CD4-positive, alpha-beta memory T cell (primary cell): ENCODE data around the gene CX3CL1. TPM values are rescaled to one million over a fixed set of nuclear protein-coding genes. Genes with fewer than 3 reads are reported as not detected.
"Not testable (repeated sequence)": the region's sequence is repeated elsewhere in the genome, so short reads cannot be mapped to it uniquely, and the experiment has no call there.

Source experiments
- CTCF ChIA-PET: fragments of 350-600 bp; sonication (Branson Sonifier 250); formaldehyde crosslinking; loops from one replicate; lab custom pipeline; 2021; ENCODE audit warnings: inconsistent platforms; ENCODE audit not compliant: partially characterized antibody; lab: Charles Lee
- POLR2A ChIA-PET: fragments of 350-600 bp; sonication (Branson Sonifier 250); formaldehyde crosslinking; loops from one replicate; lab custom pipeline; 2021; ENCODE audit not compliant: partially characterized antibody; lab: Charles Lee
- DNase-seq, 5 donors: peaks; one replicate each; pipeline versions ENCODE4 v3.0.0 to v3.0.0-alpha.2; 2020 to 2022; ENCODE audit warnings: mixed read lengths in 1 of 5
- H3K27ac ChIP-seq: one replicate; pipeline ENCODE4 v1.7.0; 2013; ENCODE audit warnings: low read depth, low read length
- H3K27me3 ChIP-seq: 2 replicates; pipeline ENCODE4 v1.7.0; 2013; ENCODE audit warnings: mild to moderate bottlenecking, low read length, moderate library complexity; ENCODE audit not compliant: insufficient read depth
- H3K36me3 ChIP-seq: 2 replicates; pipeline ENCODE4 v1.7.0; 2013; ENCODE audit warnings: mild to moderate bottlenecking, low read length, moderate library complexity; ENCODE audit not compliant: insufficient read depth
- H3K4me1 ChIP-seq: 2 replicates; pipeline ENCODE4 v1.7.0; 2013; ENCODE audit warnings: mild to moderate bottlenecking, low read length, moderate library complexity; ENCODE audit not compliant: insufficient read depth
- H3K4me3 ChIP-seq, 2 donors: one replicate each; pipeline ENCODE4 v1.7.0; 2013; ENCODE audit warnings: low read length in 2 of 2, mild to moderate bottlenecking in 1 of 2
- H3K9me3 ChIP-seq, 2 donors: one replicate each; pipeline ENCODE4 v1.7.0; 2013; ENCODE audit warnings: low read length in 2 of 2, control low read depth in 1 of 2; ENCODE audit not compliant: control insufficient read depth in 1 of 2
- H3K27ac Mint-ChIP-seq, 7 donors: one replicate each; pipeline ENCODE4 v1.8.0; 2020 to 2021; ENCODE audit warnings: mixed read lengths in 7 of 7, mild to moderate bottlenecking in 6 of 7, inconsistent platforms in 3 of 7, moderate library complexity in 3 of 7
- H3K27me3 Mint-ChIP-seq, 2 donors: one replicate each; pipeline ENCODE4 v1.8.0; 2020 to 2021; ENCODE audit warnings: mixed read lengths in 2 of 2
- H3K36me3 Mint-ChIP-seq, 2 donors: one replicate each; pipeline ENCODE4 v1.8.0; 2020 to 2021; ENCODE audit warnings: mixed read lengths in 2 of 2, inconsistent platforms in 1 of 2, mild to moderate bottlenecking in 1 of 2
- H3K4me1 Mint-ChIP-seq, 4 donors: one replicate each; pipeline ENCODE4 v1.8.0; 2020 to 2021; ENCODE audit warnings: mixed read lengths in 4 of 4, mild to moderate bottlenecking in 1 of 4
- H3K4me3 Mint-ChIP-seq, 8 donors: one replicate each; pipeline ENCODE4 v1.8.0; 2020 to 2021; ENCODE audit warnings: mixed read lengths in 8 of 8, mild to moderate bottlenecking in 7 of 8, moderate library complexity in 6 of 8, inconsistent platforms in 3 of 8
- H3K9me3 Mint-ChIP-seq, 8 donors: one replicate each; pipeline ENCODE4 v1.8.0; 2020 to 2021; ENCODE audit warnings: mixed read lengths in 8 of 8, mild to moderate bottlenecking in 5 of 8, inconsistent platforms in 3 of 8, moderate library complexity in 1 of 8
- intact Hi-C: fragments of 100-400 bp; cut with micrococcal nuclease; formaldehyde crosslinking; loops from one replicate; pipeline ENCODE4 v1.15.1; 2023
- polyA plus RNA-seq, 2 donors: library from polyadenylated mRNA; unstranded; fragments of 300-500 nt; fragmentation: Illumina TruSeq; gene quantifications; one replicate each; pipeline ENCODE4 v1.2.3, GENCODE V29; 2021
- total RNA-seq, 2 experiments: library from RNA; stranded (reverse); gene quantifications; one replicate each; pipeline ENCODE4 v1.2.3, GENCODE V29; 2021

CX3CL1 gene
- total and polyA plus RNA-seq, 4 experiments from 2014 or later: not detected

DNA sequence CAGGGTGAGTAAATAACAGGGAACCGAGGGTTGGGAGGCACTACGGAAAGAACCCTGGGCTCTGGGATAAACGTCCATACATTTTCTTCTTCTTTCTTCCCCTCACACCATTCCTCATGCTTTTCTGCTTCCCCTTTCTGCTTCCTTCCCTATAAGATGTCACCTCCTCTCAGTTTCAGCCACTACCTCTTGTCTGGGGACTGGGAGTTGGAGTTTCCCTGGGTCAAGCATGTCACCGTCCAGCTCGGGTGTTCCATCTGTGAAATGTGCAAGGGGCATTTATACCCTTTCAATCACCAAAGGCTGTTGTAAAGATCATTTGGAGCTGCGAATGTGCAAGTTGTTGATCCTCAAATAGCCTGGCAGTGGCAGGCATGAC, 31.2 kb upstream of the CX3CL1 start:
- H3K4me1 Mint-ChIP-seq: peaks cover 7 to 10% (median 9%) of the 10 kb centered on the region in 4 donors
- CTCF ChIA-PET: no interaction called here
- POLR2A ChIA-PET: no interaction called here

DNA sequence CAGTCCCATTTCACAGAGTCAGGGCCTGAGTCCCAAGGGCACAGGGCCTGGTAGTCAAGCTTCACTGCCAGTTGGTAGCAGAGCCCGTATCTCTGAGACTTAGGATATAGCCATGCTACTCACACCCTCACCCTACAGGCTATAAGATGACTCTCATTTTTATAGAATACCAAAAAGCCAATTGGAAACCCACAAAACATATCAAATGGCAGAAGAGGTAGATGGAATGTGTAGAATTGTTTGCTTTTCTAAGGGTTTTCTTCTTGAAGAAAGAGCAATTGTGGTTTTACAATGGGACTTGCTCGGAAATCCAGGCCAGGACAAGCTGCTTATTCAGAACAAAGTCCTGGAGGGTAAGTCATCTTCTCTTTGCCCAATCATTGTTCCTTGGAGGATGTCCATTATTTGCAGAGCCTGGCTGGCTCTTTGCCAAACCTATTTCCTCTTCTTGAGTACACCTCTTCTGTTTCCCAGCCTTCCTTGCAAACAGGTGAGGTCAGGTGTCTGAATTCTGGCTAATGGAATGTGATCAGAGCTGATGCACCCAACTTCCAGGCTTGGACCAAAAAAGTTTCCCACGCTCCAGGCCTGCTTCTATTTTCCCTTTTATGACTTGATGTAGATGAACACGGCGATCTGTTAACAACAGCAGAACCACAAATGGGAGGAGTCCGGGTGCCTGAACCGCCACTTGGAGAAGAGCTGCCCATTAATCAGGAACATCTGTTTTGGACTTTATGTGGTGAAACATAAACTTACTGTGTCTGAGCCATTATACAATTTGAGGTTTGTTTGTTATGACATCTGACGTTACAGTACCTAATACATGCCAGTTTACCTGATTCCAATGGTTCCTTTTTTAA, 30.6 kb upstream of the CX3CL1 start:
- DNase-seq: no peak
- Histone ChIP-seq H3K36me3 (no peaks in the 10 kb centered on the region), H3K27ac (no peak overlapping the region), H3K27me3 (no peaks in the 10 kb centered on the region), H3K9me3 (no peaks in the 10 kb centered on the region), H3K4me1 (peaks cover 7% of the 10 kb centered on the region), H3K4me3 (no peak overlapping the region)
- intact Hi-C loops: no loop called here
- ChIA-PET POLR2A (no interaction called here), CTCF (no interaction called here)
- Mint-ChIP-seq H3K4me3 (no peak overlapping the region), H3K27ac (peak overlapping the region in 1 of 7 donors; percentile 17), H3K36me3 (no peaks in the 10 kb centered on the region), H3K4me1 (peaks cover 7 to 10% (median 9%) of the 10 kb centered on the region in 4 donors), H3K27me3 (peaks cover 30 to 41% of the 10 kb centered on the region in 2 donors), H3K9me3 (peaks cover 0 to 7% (median 0%) of the 10 kb centered on the region in 8 donors)

More for the DNA sequence above, 31.2 kb upstream of the CX3CL1 start:
- H3K9me3 Mint-ChIP-seq: peaks cover 0 to 7% (median 0%) of the 10 kb centered on the region in 8 donors
- no peak overlapping the region for H3K27ac ChIP-seq
- no peak overlapping the region for H3K4me3 Mint-ChIP-seq
- H3K27me3 ChIP-seq: no peaks in the 10 kb centered on the region
- H3K4me3 ChIP-seq: no peak overlapping the region
- DNase-seq: no peak
- intact Hi-C loops: no loop called here
- peaks cover 30 to 40% of the 10 kb centered on the region in 2 donors for H3K27me3 Mint-ChIP-seq
- H3K36me3 ChIP-seq: no peaks in the 10 kb centered on the region
- H3K27ac Mint-ChIP-seq: no peak overlapping the region
- H3K9me3 ChIP-seq: no peaks in the 10 kb centered on the region
- peaks cover 7% of the 10 kb centered on the region for H3K4me1 ChIP-seq
- no peaks in the 10 kb centered on the region for H3K36me3 Mint-ChIP-seq

GRCh38 chr16:57342606-57343005, 29.7 kb upstream of the CX3CL1 start:
- Mint-ChIP-seq H3K27ac (peak overlapping the region in 1 of 7 donors; percentile 48), H3K27me3 (peaks cover 37 to 50% of the 10 kb centered on the region in 2 donors)
- H3K4me1 Mint-ChIP-seq, H3K36me3 Mint-ChIP-seq, H3K4me3 Mint-ChIP-seq, H3K9me3 ChIP-seq, DNase-seq, H3K27me3 ChIP-seq, H3K4me3 ChIP-seq, H3K36me3 ChIP-seq, H3K27ac ChIP-seq, H3K9me3 Mint-ChIP-seq, H3K4me1 ChIP-seq, intact Hi-C loops, CTCF ChIA-PET, POLR2A ChIA-PET: not testable (repeated sequence)

GRCh38 chr16:57343221-57343620, 29.1 kb upstream of the CX3CL1 start:
- intact Hi-C loops: no loop called here
- ChIA-PET CTCF (no interaction called here), POLR2A (no interaction called here)
- Mint-ChIP-seq H3K4me3 (no peak overlapping the region), H3K36me3 (no peaks in the 10 kb centered on the region), H3K4me1 (peaks cover 7 to 10% (median 9%) of the 10 kb centered on the region in 4 donors), H3K27me3 (peaks cover 42 to 57% of the 10 kb centered on the region in 2 donors), H3K9me3 (peaks cover 0 to 4% (median 3%) of the 10 kb centered on the region in 8 donors), H3K27ac (peak overlapping the region in 2 of 7 donors; percentile 8 to 48)
- no peaks in the 10 kb centered on the region for H3K27me3 ChIP-seq
- H3K36me3 ChIP-seq: no peaks in the 10 kb centered on the region
- H3K4me3 ChIP-seq: no peak overlapping the region
- no peaks in the 10 kb centered on the region for H3K9me3 ChIP-seq
- DNase-seq: no peak
- H3K27ac ChIP-seq: no peak overlapping the region
- H3K4me1 ChIP-seq: peaks cover 7% of the 10 kb centered on the region

- H3K4me1 ChIP-seq, H3K4me3 ChIP-seq, H3K27ac Mint-ChIP-seq, POLR2A ChIA-PET, DNase-seq, intact Hi-C loops, H3K27me3 ChIP-seq, H3K27ac ChIP-seq, H3K9me3 Mint-ChIP-seq, H3K4me3 Mint-ChIP-seq, H3K36me3 ChIP-seq, H3K9me3 ChIP-seq, H3K36me3 Mint-ChIP-seq: not testable (repeated sequence)
- H3K27me3 Mint-ChIP-seq: peaks cover 40 to 64% of the 10 kb centered on the region in 2 donors
- CTCF ChIA-PET: interaction anchor here (1.1 kb wide), 1 partner anchor 75 kb away, joined by 3 read pairs; no protein-coding TSS in a partner anchor
- H3K4me1 Mint-ChIP-seq: peaks cover 8 to 15% (median 12%) of the 10 kb centered on the region in 4 donors
Observed at GRCh38 chr16:57344094-57344493, 28.2 kb upstream of the CX3CL1 start.

DNA sequence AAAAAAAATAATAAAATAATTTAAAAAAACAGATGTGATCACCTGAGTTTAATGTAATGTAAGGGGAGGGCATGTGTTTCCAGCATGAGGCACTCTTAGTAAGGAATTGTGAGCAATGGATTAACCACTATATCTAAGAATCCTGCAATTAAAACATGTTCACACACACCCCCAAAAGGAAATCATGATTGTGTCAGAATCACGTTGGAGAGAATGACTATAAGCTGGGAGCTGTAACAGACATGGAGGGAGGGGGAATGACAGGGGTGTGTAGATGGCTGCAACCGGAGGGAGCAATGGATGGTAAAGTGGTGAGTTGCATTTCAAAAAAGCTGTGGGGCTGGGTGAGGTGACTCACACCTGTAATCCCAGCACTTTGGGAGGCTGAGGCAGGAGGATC, 27.3 kb upstream of the CX3CL1 start:
- Histone ChIP-seq H3K27me3 (peaks cover 4% of the 10 kb centered on the region), H3K36me3 (no peaks in the 10 kb centered on the region), H3K9me3 (no peaks in the 10 kb centered on the region), H3K4me1 (peaks cover 7% of the 10 kb centered on the region), H3K4me3 (no peak overlapping the region), H3K27ac (no peak overlapping the region)
- intact Hi-C loops: no loop called here
- Mint-ChIP-seq H3K27ac (no peak overlapping the region), H3K4me1 (peaks cover 12 to 17% (median 14%) of the 10 kb centered on the region in 4 donors), H3K4me3 (peak overlapping the region in 1 of 8 donors; percentile 26), H3K27me3 (peaks cover 42 to 68% of the 10 kb centered on the region in 2 donors), H3K9me3 (peaks cover 0 to 4% (median 2%) of the 10 kb centered on the region in 8 donors), H3K36me3 (no peaks in the 10 kb centered on the region)
- CTCF ChIA-PET: interaction anchor here (1.1 kb wide), 1 partner anchor 74 kb away, joined by 3 read pairs; no protein-coding TSS in a partner anchor
- DNase-seq: no peak
- POLR2A ChIA-PET: interaction anchor here (0.6 kb wide), 1 partner anchor 346 kb away, joined by 3 read pairs; no protein-coding TSS in a partner anchor

DNA sequence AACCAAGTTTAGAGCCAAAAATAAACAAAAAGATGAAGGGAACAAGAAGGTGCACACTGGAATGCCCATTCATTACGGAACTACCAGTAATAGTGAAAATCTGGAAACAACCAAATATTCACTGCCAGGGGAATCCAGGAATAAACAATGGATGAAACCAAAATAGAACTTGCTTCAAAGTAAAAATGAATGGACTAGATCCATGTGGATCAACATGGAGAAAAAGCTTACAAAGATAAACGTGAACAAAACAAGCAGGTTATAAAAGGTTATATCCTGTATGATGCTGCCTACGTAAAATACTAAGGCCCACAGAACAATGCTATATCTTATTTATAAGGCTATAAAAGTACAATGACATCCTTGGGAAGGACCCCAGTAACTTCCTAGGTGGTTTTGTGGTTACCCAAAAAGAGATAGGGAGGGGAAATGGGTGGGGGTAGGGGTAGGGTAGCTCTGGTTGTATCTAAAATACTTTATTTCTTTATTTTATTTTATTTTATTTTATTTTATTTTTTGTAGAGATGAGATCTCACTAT, 26.6 kb upstream of the CX3CL1 start:
- Histone ChIP-seq H3K9me3 (no peaks in the 10 kb centered on the region), H3K4me3 (no peak overlapping the region), H3K27me3 (peaks cover 4% of the 10 kb centered on the region), H3K4me1 (peaks cover 7% of the 10 kb centered on the region), H3K36me3 (no peaks in the 10 kb centered on the region), H3K27ac (no peak overlapping the region)
- no peak for DNase-seq
- intact Hi-C loops: no loop called here
- H3K4me1 Mint-ChIP-seq: peaks cover 12 to 17% (median 14%) of the 10 kb centered on the region in 4 donors
- no peak overlapping the region for H3K4me3 Mint-ChIP-seq
- H3K27ac Mint-ChIP-seq: no peak overlapping the region
- ChIA-PET POLR2A (no interaction called here), CTCF (no interaction called here)
- H3K36me3 Mint-ChIP-seq: no peaks in the 10 kb centered on the region
- peaks cover 41 to 69% of the 10 kb centered on the region in 2 donors for H3K27me3 Mint-ChIP-seq
- H3K9me3 Mint-ChIP-seq: peaks cover 0 to 4% (median 2%) of the 10 kb centered on the region in 8 donors
